HG03565 (cell line): Measurements from ENCODE around the gene PRPF8.
"Not testable (repeated sequence)": the region's sequence is repeated elsewhere in the genome, so short reads cannot be mapped to it uniquely, and the experiment has no call there.

Source experiments
- ATAC-seq: cut with Tn5 transposase; IDR thresholded peaks from one replicate; pipeline ENCODE4 v1.9.1; 2021; ENCODE audit warnings: mild to moderate bottlenecking, moderate library complexity; ENCODE audit not compliant: unreplicated experiment

The PRPF8 gene

GRCh38 chr17:1695365-1695764, 10.7 kb upstream of the PRPF8 start:
- no peak for ATAC-seq

GRCh38 chr17:1693339-1693738, 8.7 kb upstream of the PRPF8 start:
- ATAC-seq = no peak

GRCh38 chr17:1690544-1691221, 6.0 kb upstream of the PRPF8 start:
- ATAC-seq = no peak

GRCh38 chr17:1688405-1688804, 3.7 kb upstream of the PRPF8 start:
- ATAC-seq = not testable (repeated sequence)

- ATAC-seq = no peak
Observed at GRCh38 chr17:1686086-1686485, 1.4 kb upstream of the PRPF8 start.

- ATAC-seq = no peak
Observed at GRCh38 chr17:1683459-1683858, 1.2 kb downstream of the PRPF8 start.

GRCh38 chr17:1676401-1676800, 8.3 kb downstream of the PRPF8 start:
- no peak for ATAC-seq

GRCh38 chr17:1673041-1673785, 11.5 kb downstream of the PRPF8 start:
- no peak for ATAC-seq

GRCh38 chr17:1663934-1664333, 20.7 kb downstream of the PRPF8 start:
- ATAC-seq = not testable (repeated sequence)

GRCh38 chr17:1661045-1661444, 23.6 kb downstream of the PRPF8 start:
- no peak for ATAC-seq

GRCh38 chr17:1658100-1658499, 26.6 kb downstream of the PRPF8 start:
- no peak for ATAC-seq

GRCh38 chr17:1653735-1654134, 30.9 kb downstream of the PRPF8 start:
- no peak for ATAC-seq

GRCh38 chr17:1652794-1653193, 31.9 kb downstream of the PRPF8 start:
- ATAC-seq = not testable (repeated sequence)

- ATAC-seq = no peak
Observed at GRCh38 chr17:1651559-1651844, 33.2 kb downstream of the PRPF8 start.

GRCh38 chr17:1650731-1651558, 33.7 kb downstream of the PRPF8 start:
- no peak for ATAC-seq

GRCh38 chr17:1649844-1650501, 34.7 kb downstream of the PRPF8 start, which contains the start of gene RILP:
TSS of gene RILP (minus strand) at chr17:1649866. CDS start at chr17:1649804, 62 bp downstream.
- ATAC-seq = no peak

GRCh38 chr17:1648963-1649843, 35.5 kb downstream of the PRPF8 start:
- ATAC-seq = peak; percentile 38

- ATAC-seq = peak; percentile 49
Observed at GRCh38 chr17:1648173-1648962, 36.3 kb downstream of the PRPF8 start.

- no peak for ATAC-seq
Observed at GRCh38 chr17:1647802-1648171, 36.9 kb downstream of the PRPF8 start.
